Measurements from ENCODE around the gene C20orf202. TPM values are rescaled to one million over a fixed set of nuclear protein-coding genes. Genes with fewer than 3 reads are reported as not detected.

Gene C20orf202
- total RNA-seq, 1 donor from 2014 or later: not detected

DNA sequence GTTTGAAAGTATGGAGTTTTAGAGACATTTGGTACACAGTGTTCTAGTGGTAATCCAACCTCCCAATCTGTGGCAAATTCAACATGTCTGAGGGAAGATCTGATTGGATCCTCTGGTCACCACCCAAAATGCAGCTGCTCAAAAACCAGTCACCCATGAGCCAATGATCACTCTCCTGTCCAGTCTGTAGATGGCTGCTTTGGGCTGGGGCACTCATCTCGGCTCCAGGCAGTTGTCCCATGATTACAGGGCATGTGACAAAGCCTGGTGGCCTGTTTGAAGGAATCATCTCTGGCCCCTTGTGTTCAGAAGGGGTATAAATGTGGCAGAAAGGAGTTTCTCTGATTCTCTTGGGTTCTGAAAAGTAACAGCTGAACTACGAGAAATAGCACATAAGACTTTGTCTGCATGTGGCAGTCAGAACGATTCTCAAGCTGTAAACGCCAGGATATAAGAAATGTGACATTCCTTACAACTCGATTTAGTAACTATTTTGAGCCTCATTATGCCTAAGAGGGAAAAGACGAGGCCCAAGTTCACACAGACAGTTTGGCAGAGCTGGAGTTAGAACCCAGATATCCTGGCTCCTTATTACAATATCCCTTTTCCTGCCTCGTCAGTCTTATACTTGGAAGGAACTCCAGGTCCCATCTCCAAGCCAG, 3.9 kb upstream of the C20orf202 start:
- H3K36me3 ChIP-seq (ENCODE audit: insufficient read depth, low read length): no peaks in the 10 kb centered on the region
- no peak overlapping the region for H3K9ac ChIP-seq (ENCODE audit: low read length)
- H3K9me3 Mint-ChIP-seq (ENCODE audit: unreplicated experiment): no peaks in the 10 kb centered on the region
- no peak overlapping the region for H3K4me3 Mint-ChIP-seq (ENCODE audit: unreplicated experiment)
- no peaks in the 10 kb centered on the region for H4K20me1 ChIP-seq (ENCODE audit: insufficient read depth, low read length)
- H3K79me2 ChIP-seq (ENCODE audit: insufficient read depth, low read length): no peaks in the 10 kb centered on the region
- no peaks in the 10 kb centered on the region for H3K9me3 ChIP-seq (ENCODE audit: insufficient read depth, low read depth, low read length)
- peaks cover 3% of the 10 kb centered on the region for H3K36me3 Mint-ChIP-seq (ENCODE audit: low read depth, unreplicated experiment)
- no peak for TF ChIP-seq CTCF (IDR thresholded peaks at IDR 0.05; ENCODE audit: insufficient read depth, low read depth, low read length)
- TF ChIP-seq EZH2 (IDR thresholded peaks at IDR 0.05; ENCODE audit: insufficient read depth, low read length): no peak
- no peak overlapping the region for H3K27ac ChIP-seq (ENCODE audit: low read depth, low read length)
- H3K4me2 ChIP-seq (ENCODE audit: low read length): no peak overlapping the region
- no peak for DNase-seq (ENCODE audit: low read depth)
- FAIRE-seq: no peak
- H3K27ac Mint-ChIP-seq (ENCODE audit: unreplicated experiment): no peak overlapping the region
- no peaks in the 10 kb centered on the region for H3K4me1 ChIP-seq (ENCODE audit: insufficient read depth, low read length)
- H2AFZ ChIP-seq (ENCODE audit: low read depth, low read length): no peak overlapping the region
- no peaks in the 10 kb centered on the region for H3K27me3 ChIP-seq (ENCODE audit: insufficient read depth, low read length)
- no peak overlapping the region for H3K4me3 ChIP-seq (ENCODE audit: insufficient read depth, low read depth, low read length)
- H3K27me3 Mint-ChIP-seq (ENCODE audit: low read depth, unreplicated experiment): peaks cover 22% of the 10 kb centered on the region
- H3K4me1 Mint-ChIP-seq (ENCODE audit: low read depth, unreplicated experiment): no peaks in the 10 kb centered on the region

DNA sequence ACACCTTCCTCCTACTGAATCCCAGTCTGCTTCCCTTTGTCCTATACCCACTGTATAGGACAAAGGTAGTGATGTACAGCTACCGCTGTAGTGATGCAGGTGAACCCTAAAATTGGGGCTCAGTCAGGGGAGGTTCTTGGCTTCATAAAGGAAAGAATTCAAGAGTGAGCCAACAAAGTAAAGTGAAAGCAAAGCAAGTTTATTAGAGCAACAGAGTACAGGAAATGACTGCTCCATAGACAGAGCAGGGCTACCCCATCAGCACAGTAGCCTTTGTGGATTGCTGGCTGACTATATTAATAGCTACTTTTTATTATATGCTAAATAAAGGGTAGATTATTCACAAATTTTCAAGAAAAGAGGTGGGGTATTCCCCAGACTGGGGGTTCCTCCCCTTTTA, 3.3 kb upstream of the C20orf202 start:
- Mint-ChIP-seq H3K9me3 (ENCODE audit: unreplicated experiment) (no peaks in the 10 kb centered on the region), H3K27me3 (ENCODE audit: low read depth, unreplicated experiment) (peaks cover 22% of the 10 kb centered on the region), H3K27ac (ENCODE audit: unreplicated experiment) (no peak overlapping the region), H3K36me3 (ENCODE audit: low read depth, unreplicated experiment) (peaks cover 3% of the 10 kb centered on the region), H3K4me3 (ENCODE audit: unreplicated experiment) (no peak overlapping the region), H3K4me1 (ENCODE audit: low read depth, unreplicated experiment) (no peaks in the 10 kb centered on the region)
- H3K36me3 ChIP-seq (ENCODE audit: insufficient read depth, low read length): no peaks in the 10 kb centered on the region
- no peaks in the 10 kb centered on the region for H3K9me3 ChIP-seq (ENCODE audit: insufficient read depth, low read depth, low read length)
- H3K4me2 ChIP-seq (ENCODE audit: low read length): no peak overlapping the region
- no peaks in the 10 kb centered on the region for H3K27me3 ChIP-seq (ENCODE audit: insufficient read depth, low read length)
- DNase-seq (ENCODE audit: low read depth) (no peak), FAIRE-seq (no peak)
- no peak overlapping the region for H2AFZ ChIP-seq (ENCODE audit: low read depth, low read length)
- no peaks in the 10 kb centered on the region for H4K20me1 ChIP-seq (ENCODE audit: insufficient read depth, low read length)
- TF ChIP-seq EZH2 (IDR thresholded peaks at IDR 0.05; ENCODE audit: insufficient read depth, low read length) (no peak), CTCF (IDR thresholded peaks at IDR 0.05; ENCODE audit: insufficient read depth, low read depth, low read length) (no peak)
- H3K4me1 ChIP-seq (ENCODE audit: insufficient read depth, low read length): no peaks in the 10 kb centered on the region
- H3K27ac ChIP-seq (ENCODE audit: low read depth, low read length): no peak overlapping the region
- H3K9ac ChIP-seq (ENCODE audit: low read length): no peak overlapping the region
- no peak overlapping the region for H3K4me3 ChIP-seq (ENCODE audit: insufficient read depth, low read depth, low read length)
- no peaks in the 10 kb centered on the region for H3K79me2 ChIP-seq (ENCODE audit: insufficient read depth, low read length)

DNA sequence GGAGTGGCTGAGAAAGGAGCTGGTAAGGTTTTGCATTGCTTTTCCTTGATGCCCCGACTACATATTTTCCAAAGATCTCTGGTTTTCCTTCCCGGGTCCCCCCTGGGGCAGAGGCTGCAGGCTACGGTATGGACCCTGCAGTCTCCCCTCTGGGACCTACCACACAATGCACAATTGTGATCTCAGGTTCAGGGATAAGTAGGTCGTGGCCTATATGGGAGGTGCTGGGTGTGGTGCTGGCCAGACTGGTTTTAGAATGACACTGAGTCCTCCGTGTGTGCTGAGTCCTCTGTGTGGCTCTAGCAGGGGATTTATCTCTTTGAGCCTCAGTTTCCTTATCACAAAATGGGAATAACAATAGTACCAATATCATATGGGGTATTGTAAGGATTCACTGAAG, 376 bp downstream of the C20orf202 start:
- Histone ChIP-seq H3K4me1 (ENCODE audit: insufficient read depth, low read length) (no peaks in the 10 kb centered on the region), H3K4me2 (ENCODE audit: low read length) (no peak overlapping the region), H3K4me3 (ENCODE audit: insufficient read depth, low read depth, low read length) (no peak overlapping the region), H2AFZ (ENCODE audit: low read depth, low read length) (no peak overlapping the region), H3K27ac (ENCODE audit: low read depth, low read length) (no peak overlapping the region), H3K9me3 (ENCODE audit: insufficient read depth, low read depth, low read length) (no peaks in the 10 kb centered on the region), H3K27me3 (ENCODE audit: insufficient read depth, low read length) (peaks cover 19% of the 10 kb centered on the region), H3K36me3 (ENCODE audit: insufficient read depth, low read length) (no peaks in the 10 kb centered on the region), H3K79me2 (ENCODE audit: insufficient read depth, low read length) (no peaks in the 10 kb centered on the region), H3K9ac (ENCODE audit: low read length) (no peak overlapping the region), H4K20me1 (ENCODE audit: insufficient read depth, low read length) (no peaks in the 10 kb centered on the region)
- TF ChIP-seq CTCF (IDR thresholded peaks at IDR 0.05; ENCODE audit: insufficient read depth, low read depth, low read length) (no peak), EZH2 (IDR thresholded peaks at IDR 0.05; ENCODE audit: insufficient read depth, low read length) (no peak)
- Mint-ChIP-seq H3K36me3 (ENCODE audit: low read depth, unreplicated experiment) (peaks cover 1% of the 10 kb centered on the region), H3K27ac (ENCODE audit: unreplicated experiment) (no peak overlapping the region), H3K4me3 (ENCODE audit: unreplicated experiment) (no peak overlapping the region), H3K9me3 (ENCODE audit: unreplicated experiment) (no peaks in the 10 kb centered on the region), H3K27me3 (ENCODE audit: low read depth, unreplicated experiment) (peaks cover 20% of the 10 kb centered on the region), H3K4me1 (ENCODE audit: low read depth, unreplicated experiment) (no peaks in the 10 kb centered on the region)
- no peak for FAIRE-seq
- DNase-seq (ENCODE audit: low read depth): no peak

Measured in astrocyte (in vitro differentiated cells and primary cell).